Panc1 (cell line): ENCODE data around the gene COQ5.

Experiments
- POLR2AphosphoS5 ChIP-seq: IDR thresholded peaks from 2 replicates; pipeline ENCODE4 v1.6.1; 2012; ENCODE audit warnings: mild to moderate bottlenecking, low read depth, low read length, moderate library complexity
- REST ChIP-seq, 2 experiments: IDR thresholded peaks; 2 replicates each; pipeline ENCODE4 v1.6.1; 2011 to 2012; ENCODE audit warnings: low read depth in 2 of 2, control low read depth in 1 of 2, low read length in 1 of 2, mild to moderate bottlenecking in 1 of 2, moderate library complexity in 1 of 2; ENCODE audit not compliant: insufficient read depth in 1 of 2
- TCF7L2 ChIP-seq: IDR thresholded peaks from 2 replicates; pipeline ENCODE4 v1.6.1; 2011; ENCODE audit warnings: mild to moderate bottlenecking, low read depth, low read length, inconsistent platforms
- TF ChIP-seq, protein P1 (sequence below): fragments of 450-650 bp; IDR thresholded peaks from 2 replicates; pipeline ENCODE4 v1.5.1; 2017; ENCODE audit warnings: mild to moderate bottlenecking

DNA sequence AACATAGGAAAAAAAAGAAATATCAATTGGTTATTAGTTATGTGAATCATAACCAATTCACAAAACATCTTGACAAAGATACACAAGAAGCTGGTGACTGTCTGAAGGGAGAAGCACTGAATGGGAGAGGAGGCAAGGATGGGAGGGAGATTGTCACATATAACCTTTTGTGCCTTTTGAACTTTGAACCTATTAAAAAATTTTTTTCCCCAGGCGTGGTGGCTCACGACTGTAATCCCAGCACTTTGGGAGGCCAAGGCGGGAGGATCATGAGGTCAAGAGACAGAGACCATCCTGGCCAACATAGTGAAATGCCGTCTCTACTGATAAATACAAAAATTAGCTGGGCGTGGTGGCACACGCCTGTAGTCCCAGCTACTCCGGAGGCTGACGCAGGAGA lies 20.4 kb downstream of the COQ5 start:
- TF ChIP-seq, protein P1, sequence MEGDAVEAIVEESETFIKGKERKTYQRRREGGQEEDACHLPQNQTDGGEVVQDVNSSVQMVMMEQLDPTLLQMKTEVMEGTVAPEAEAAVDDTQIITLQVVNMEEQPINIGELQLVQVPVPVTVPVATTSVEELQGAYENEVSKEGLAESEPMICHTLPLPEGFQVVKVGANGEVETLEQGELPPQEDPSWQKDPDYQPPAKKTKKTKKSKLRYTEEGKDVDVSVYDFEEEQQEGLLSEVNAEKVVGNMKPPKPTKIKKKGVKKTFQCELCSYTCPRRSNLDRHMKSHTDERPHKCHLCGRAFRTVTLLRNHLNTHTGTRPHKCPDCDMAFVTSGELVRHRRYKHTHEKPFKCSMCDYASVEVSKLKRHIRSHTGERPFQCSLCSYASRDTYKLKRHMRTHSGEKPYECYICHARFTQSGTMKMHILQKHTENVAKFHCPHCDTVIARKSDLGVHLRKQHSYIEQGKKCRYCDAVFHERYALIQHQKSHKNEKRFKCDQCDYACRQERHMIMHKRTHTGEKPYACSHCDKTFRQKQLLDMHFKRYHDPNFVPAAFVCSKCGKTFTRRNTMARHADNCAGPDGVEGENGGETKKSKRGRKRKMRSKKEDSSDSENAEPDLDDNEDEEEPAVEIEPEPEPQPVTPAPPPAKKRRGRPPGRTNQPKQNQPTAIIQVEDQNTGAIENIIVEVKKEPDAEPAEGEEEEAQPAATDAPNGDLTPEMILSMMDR, result no peak
- no peak for TF ChIP-seq POLR2AphosphoS5
- no peak for TF ChIP-seq TCF7L2
- TF ChIP-seq REST (IDR thresholded peaks at IDR 0.05; ENCODE audit: insufficient read depth in 1 of 2, low read depth in 2 of 2, low read length in 1 of 2), result no peak
